GM12878 (cell line): ENCODE data around the gene WIPF2.

Source experiments
- CBFB ChIP-seq: IDR thresholded peaks from 2 replicates; pipeline ENCODE4 v1.6.1; 2016; ENCODE audit warnings: antibody characterized with exemption, low read depth
- TAF1 ChIP-seq: IDR thresholded peaks from 2 replicates; pipeline ENCODE4 v1.6.1; 2011; ENCODE audit warnings: mild to moderate bottlenecking, low read depth, low read length, borderline replicate concordance

- TF ChIP-seq TAF1 (no peak), CBFB (no peak)
These were observed 28.9 kb downstream of the WIPF2 start for GRCh38 chr17:40247926-40248495.
